GM21367 (cell line): ENCODE results near the gene MROH9.

ENCODE experiments used
- ATAC-seq: cut with Tn5 transposase; IDR thresholded peaks from one replicate; pipeline ENCODE4 v1.9.1; 2021; ENCODE audit not compliant: unreplicated experiment

MROH9 gene

DNA sequence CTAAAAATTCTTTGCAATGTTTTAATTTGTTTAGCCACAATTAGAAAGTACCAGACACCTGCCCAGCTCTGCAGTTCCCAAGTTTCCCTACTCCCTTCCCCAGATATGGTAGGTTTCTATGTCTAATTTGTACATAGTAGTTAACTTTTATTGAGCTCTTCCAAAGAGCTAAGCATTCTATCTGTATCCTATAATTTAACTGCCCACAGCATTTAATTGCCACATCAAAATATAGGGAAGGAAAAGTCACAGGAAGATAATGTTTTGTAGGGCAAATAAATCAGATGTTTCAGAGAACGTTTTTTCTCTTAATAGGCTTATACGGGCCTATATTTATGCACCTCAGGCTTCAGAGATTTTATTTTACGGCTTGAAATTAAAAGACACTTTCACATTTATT lies 139.7 kb downstream of the MROH9 start:
- no peak for ATAC-seq

DNA sequence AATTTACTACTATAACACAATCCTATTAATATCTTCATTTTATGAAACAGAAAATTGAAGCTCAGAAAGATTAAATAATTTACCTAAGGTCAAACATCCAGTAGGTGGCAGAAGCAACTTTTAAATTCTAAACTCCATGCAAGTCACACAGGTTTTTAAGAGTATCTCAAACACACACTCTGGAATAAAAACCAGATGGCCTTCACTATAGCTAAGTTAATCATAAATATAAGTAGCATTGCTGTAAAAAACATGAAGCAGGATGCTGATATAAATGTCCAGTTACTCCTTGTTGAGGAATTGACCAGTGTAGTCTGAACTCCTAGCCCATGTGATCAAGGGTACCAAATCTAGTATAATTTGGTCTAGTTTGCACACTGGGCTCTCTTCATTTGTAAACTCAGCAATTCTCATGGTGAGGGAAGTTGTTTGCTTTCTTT lies 146.0 kb downstream of the MROH9 start:
- ATAC-seq = no peak

DNA sequence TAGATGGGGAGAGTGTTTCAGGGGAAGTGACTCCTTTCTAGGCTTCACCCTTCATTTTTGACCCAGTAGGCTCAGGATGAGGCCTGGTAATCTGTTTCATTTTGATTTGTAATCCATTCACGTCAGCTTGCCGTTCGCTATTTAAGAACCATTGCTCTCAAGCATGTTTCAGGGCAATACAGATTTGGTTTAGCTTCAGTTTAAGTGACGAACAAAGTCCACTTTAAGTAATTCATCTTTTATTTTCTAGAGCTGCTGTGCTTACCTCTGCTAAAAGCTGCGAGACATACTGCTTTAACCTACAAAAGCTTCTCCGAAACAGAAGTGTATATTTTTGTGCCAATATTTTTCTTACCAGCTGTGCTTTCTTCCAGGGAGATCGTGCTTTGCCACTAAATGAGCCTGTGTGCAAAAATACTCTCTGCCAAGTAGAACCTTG lies 146.4 kb downstream of the MROH9 start:
- no peak for ATAC-seq

DNA sequence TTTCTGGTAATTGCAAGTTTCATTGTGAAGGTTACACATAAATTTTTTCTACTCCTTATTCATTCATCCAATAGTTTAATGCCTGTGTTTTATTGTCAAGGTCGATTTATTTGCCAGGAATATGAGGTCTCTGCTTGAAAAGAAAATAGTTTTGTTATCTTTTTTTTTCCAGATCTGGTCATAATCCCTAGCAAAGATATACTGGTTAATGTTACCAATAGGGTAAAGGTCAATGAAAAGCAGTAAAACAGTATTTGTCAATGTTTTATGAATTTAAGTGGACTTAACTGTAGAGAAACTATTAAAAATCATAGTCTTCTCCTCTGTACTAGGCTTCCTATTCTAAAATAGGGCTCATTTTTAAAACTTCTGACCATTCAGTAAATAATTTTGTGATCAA lies 147.3 kb downstream of the MROH9 start:
- ATAC-seq = no peak

DNA sequence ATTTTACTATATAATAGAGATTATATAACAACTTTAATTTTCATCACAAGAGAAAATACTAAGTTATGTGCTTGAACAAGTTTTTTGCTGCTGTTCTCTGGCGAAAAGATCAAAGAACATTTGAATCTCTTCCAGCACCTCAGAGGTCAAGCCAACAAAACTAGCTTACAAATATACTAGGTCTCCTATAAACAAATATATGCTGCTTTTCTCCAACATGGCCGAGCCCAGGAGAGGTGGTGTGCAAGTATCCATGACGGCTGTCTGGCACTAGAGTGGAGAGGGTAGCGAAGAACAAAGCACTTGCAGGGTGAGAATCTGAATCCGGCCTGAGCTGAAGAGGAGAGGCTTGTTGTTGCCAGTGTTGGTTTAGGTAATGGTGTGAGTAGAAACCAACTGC lies 147.9 kb downstream of the MROH9 start:
- ATAC-seq = no peak

DNA sequence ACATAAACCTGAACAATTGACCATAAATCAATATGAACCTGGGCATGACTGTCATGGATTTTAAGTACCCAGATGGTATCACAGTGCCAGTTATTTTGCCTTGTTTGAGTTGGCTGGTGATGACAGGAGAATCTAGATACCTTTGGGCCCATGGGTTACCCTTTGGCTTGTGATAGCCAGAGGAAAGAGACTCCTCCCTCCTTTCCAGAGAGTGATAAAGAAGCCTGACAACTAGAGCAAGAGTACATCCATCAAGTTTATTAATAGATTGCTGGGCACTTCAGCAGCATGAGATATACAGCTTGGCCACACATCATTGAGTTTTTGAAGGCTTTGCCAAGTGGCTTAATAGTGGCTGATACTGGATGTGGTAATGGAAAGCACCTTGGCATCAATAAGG lies 148.8 kb downstream of the MROH9 start:
- ATAC-seq = no peak

DNA sequence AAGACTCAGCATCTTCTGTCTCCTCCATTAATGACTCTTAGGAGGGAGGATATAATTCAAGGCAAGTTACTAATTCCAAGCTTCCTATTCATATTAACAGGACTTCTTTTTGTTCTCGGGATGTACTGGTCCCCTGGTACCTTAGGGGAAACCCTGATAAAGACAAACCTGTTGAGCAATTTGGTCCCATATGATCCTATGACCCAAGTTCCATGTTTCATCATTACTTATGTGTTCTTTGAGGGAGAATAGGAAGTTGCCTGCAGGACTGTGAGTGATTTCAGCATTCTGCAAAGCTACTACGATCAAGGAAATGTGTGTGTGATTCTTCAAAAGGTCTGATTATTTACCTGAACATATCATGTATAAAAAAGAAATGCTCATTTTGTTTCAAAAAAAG lies 149.5 kb downstream of the MROH9 start:
- ATAC-seq = no peak

DNA sequence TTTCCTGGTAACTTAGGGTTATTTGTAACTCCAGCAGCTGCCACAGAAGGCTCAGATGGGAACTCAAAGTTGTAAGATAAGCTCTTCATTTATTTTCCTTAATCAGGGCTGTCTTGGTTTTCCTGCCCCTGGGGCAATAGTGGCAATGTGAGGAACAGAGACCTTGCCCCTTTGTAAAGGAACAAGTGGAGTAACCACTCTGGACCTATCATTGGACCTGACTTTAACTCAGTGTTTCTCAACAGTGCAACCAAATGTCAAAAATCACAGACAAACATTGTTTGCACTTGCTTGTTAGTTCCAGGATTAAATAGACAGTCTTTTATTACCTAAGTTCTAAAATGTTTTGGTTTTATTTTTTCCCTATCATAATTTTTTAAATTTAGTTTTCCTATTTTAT lies 152.6 kb downstream of the MROH9 start:
- no peak for ATAC-seq

DNA sequence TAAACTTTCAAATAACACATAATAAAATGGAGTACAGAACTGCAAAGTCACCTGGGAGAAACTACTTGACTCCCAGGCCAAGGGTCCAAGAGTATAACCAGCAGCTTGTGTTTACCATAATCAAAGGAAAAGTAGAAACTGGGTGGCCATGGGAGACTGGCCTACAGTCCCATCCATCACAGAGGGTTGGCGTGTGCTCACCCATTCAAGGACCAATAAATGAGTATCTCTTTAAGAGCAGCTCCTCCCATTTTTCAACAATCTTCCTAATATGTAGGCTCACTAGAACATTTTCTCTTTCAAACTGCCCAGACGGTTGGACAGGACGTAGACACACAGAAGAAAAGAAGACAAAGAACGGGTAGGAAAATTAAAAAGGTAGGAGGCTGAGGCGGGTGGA lies 155.3 kb downstream of the MROH9 start, which contains the start of gene FMO3:
Gene FMO3, plus strand, starts transcription at position 302 of the 400 bp plus-strand sequence. CDS start 1,754 bp downstream, outside the sequence.
- no peak for ATAC-seq

DNA sequence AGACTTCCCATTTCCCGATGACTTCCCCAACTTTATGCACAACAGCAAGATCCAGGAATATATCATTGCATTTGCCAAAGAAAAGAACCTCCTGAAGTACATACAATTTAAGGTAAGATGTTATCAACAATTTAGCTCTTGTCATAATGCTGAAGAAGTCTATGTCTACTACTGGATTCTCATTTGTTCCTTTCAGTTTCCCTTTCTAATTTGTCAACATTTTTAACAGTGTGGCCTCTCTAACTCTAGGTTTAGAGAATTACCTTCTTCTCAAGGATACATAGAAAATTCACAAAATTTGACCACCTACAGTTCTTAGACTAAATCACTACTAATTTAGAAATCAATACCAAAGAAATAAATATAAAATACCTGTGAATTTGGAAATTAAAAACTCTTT lies 168.5 kb downstream of the MROH9 start:
- no peak for ATAC-seq

DNA sequence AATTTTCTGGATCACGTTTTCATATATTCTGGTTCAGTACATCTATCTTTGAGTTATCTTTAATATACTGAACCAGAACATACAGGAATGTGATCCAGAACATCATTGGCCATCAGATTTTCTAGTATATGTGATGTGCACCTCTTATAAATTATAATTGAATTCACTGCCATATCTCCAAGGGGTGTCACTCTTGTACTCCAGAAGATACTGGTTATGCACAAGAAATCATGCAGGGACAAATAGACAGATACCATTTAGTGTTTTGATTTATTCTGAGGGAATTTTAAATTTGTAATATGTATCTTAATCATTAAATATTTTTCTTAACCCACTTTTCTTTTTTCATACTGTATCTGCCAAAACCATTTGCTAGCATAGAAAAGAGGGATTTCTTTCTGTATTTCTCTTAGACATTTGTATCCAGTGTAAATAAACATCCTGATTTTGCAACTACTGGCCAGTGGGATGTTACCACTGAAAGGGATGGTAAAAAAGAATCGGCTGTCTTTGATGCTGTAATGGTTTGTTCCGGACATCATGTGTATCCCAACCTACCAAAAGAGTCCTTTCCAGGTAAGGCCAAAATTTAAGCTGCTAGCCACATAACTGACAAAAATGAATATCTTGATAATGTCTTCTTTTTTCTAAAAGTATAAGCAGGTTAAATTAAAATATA lies 172.1 kb downstream of the MROH9 start:
- no peak for ATAC-seq

DNA sequence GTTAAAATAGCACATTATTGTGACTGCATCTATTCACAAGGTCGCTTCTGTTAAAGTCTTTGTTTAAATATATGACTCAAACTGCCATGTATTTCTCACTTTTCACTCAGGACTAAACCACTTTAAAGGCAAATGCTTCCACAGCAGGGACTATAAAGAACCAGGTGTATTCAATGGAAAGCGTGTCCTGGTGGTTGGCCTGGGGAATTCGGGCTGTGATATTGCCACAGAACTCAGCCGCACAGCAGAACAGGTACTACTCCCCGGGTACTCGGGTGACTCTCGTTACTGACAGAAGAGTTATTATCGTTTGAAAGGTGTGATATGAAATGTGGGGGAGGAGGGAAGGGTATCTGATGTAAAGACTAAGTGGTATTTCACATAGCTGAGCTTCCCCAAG lies 172.6 kb downstream of the MROH9 start:
- no peak for ATAC-seq

DNA sequence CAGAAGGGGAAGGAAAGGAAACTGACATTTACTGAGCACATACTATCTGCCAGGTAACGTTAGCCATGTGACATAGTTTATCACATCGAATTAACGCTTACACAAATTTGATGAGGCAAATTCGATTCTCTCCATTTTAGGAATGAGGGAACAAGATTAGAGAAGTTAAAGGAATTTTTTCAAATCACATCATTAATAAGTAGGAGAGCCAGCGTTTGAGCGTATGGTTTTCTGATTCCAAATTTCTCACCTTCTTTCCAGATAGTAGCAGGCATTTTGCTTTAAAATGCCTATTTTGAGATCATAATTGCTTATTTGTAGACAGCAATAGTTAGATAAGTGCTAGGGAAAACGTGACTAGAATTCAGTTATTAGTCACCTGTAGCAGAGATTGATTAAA lies 174.6 kb downstream of the MROH9 start:
- no peak for ATAC-seq

DNA sequence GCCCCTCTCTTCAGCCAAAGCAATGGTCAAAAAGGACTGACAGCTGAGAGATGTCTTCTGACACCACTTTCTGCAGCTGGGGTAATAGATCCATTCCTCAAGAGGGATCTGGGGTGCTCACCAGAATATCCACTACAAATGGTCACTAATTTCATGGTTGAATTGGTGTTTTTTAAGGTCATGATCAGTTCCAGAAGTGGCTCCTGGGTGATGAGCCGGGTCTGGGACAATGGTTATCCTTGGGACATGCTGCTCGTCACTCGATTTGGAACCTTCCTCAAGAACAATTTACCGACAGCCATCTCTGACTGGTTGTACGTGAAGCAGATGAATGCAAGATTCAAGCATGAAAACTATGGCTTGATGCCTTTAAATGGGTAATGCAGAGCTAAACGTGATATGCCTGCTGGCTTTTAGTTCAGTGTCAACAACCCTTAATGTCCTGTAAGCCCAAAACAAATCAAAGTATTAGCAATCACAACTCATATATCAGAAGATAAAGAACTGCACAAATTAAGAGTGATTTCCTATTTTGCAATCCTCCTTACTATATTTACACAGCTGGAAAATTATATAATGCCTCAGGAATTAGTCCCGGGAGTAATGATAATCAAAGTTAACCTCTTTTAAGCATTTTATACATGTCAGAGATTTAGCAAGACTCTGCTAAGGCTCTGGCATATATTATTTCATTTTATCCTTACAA lies 175.4 kb downstream of the MROH9 start:
- ATAC-seq = no peak

DNA sequence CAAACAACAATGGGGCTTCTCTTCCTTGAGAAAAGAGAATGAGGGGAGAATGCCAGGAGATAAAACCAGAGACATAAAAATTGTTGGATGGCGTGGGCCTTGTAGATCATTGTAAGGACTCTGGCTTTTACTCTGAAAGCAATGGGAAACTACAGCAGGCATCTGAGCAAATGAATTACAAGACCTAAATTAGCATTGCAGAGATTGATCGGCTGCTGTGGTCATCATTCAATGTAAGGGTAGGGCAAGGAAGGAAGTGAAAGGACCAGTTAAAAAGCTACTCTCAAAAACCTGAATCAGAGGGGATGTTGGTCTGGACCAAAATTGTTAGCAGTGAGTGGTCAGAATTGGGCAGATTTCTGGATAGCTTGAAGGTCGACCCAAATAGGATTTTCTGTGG lies 176.8 kb downstream of the MROH9 start:
- no peak for ATAC-seq

DNA sequence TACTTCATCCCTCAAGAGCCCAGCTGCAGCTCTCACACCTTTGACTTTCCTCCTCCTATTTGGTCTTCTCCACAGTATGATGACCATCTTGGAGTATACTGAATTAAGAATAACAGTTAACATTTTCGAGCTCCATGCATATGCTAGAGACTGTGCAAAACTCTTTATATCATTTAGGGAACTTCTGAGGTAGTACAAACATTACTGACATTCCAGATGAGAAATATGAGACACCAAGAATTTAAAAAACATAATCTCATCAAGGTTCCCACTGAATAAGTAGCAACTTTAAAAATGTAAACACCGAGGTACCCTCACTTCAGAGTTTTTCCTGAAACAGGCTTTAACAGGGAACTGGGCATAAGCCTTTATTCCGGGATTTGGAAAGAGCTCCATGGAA lies 178.0 kb downstream of the MROH9 start:
- no peak for ATAC-seq
